Activated CD4-positive, CD25-positive, alpha-beta regulatory T cell treated with anti-CD3 and anti-CD28 coated beads, Interleukin-2, amount 50 U/mL, for 24 hours (primary cell): ENCODE data around the gene RFX2.
A peak's percentile ranks its signal among the peaks of the same experiment; 100 is the strongest.

Source experiments
- ATAC-seq, 2 donors: fragments of 150-1000 bp; cut with Tn5 transposase; one replicate each; pipeline ENCODE4 v1.10.0; 2021; ENCODE audit warnings: mild to moderate bottlenecking in 1 of 2, moderate library complexity in 1 of 2

Gene RFX2

GRCh38 chr19:6059396-6059947, 50.8 kb downstream of the RFX2 start:
- no peak for ATAC-seq

- ATAC-seq: no peak
These were observed 51.6 kb downstream of the RFX2 start for GRCh38 chr19:6058518-6059201.

GRCh38 chr19:6057651-6058517, 52.4 kb downstream of the RFX2 start:
- ATAC-seq: no peak

GRCh38 chr19:6056801-6057650, 53.3 kb downstream of the RFX2 start:
- no peak for ATAC-seq

GRCh38 chr19:6056282-6056741, 54.0 kb downstream of the RFX2 start:
- no peak for ATAC-seq

GRCh38 chr19:6055013-6055795, 55.1 kb downstream of the RFX2 start:
- no peak for ATAC-seq

GRCh38 chr19:6048793-6049405, 61.4 kb downstream of the RFX2 start:
- peak; percentile 98 to 100 for ATAC-seq

- ATAC-seq: no peak
These were observed 62.0 kb downstream of the RFX2 start for GRCh38 chr19:6048348-6048747.

GRCh38 chr19:6047741-6048251, 62.5 kb downstream of the RFX2 start:
- no peak for ATAC-seq

- no peak for ATAC-seq
These were observed 63.0 kb downstream of the RFX2 start for GRCh38 chr19:6047256-6047655.

- no peak for ATAC-seq
These were observed 65.2 kb downstream of the RFX2 start for GRCh38 chr19:6045108-6045507.

GRCh38 chr19:6044056-6044805, 66.1 kb downstream of the RFX2 start:
- no peak for ATAC-seq

GRCh38 chr19:6042776-6043726, 67.2 kb downstream of the RFX2 start:
- no peak for ATAC-seq

- no peak for ATAC-seq
These were observed 68.3 kb downstream of the RFX2 start for GRCh38 chr19:6041991-6042481.

GRCh38 chr19:6041071-6041470, 69.2 kb downstream of the RFX2 start:
- no peak for ATAC-seq

GRCh38 chr19:6039566-6040225, 70.6 kb downstream of the RFX2 start:
- ATAC-seq: peak in 1 of 2 donors; percentile 18

- ATAC-seq: peak; percentile 73 to 86
These were observed 71.5 kb downstream of the RFX2 start for GRCh38 chr19:6038634-6039405.

- ATAC-seq: no peak
These were observed 75.3 kb downstream of the RFX2 start for GRCh38 chr19:6035026-6035425.
